PC-3 (cell line): Measurements from ENCODE around the gene VWA1. TPM values are rescaled to one million over a fixed set of nuclear protein-coding genes. Genes with fewer than 3 reads are reported as not detected.

Experiments
- ATAC-seq: fragments of 200-7000 bp; cut with Tn5 transposase; 2 replicates; pipeline ENCODE4 v1.9.1; 2020; ENCODE audit warnings: mild to moderate bottlenecking, moderate library complexity
- BruUV-seq: library from RNA; stranded (reverse); fragments of 400-500 nt; replicated peaks from 2 replicates; lab custom pipeline; 2021; lab: Mats Ljungman, UMichigan
- CTCF ChIA-PET: fragments of 300-600 bp; sonication (Branson Sonifier 250); formaldehyde crosslinking; loops from one replicate; lab custom pipeline; 2022; ENCODE audit warnings: antibody characterized with exemption; lab: Charles Lee
- POLR2A ChIA-PET: fragments of 300-600 bp; sonication (Branson Sonifier 250); formaldehyde crosslinking; loops from one replicate; lab custom pipeline; 2022; ENCODE audit warnings: antibody characterized with exemption; ENCODE audit not compliant: unreplicated experiment; lab: Charles Lee
- DNase-seq: peaks from one replicate; pipeline ENCODE4 v3.0.0-alpha.2; 2015
- H2AFZ ChIP-seq: fragments of 300-600 bp; sonication (generic); 2 replicates; pipeline ENCODE4 v1.6.0; 2016; ENCODE audit warnings: antibody characterized with exemption, low read length
- H3F3A ChIP-seq: fragments of 300-600 bp; sonication (generic); one replicate; pipeline ENCODE4 v1.6.0; 2017; ENCODE audit warnings: antibody characterized with exemption, low read length, control low read depth, mild to moderate bottlenecking; ENCODE audit not compliant: unreplicated experiment
- H3K27ac ChIP-seq: fragments of 300-600 bp; sonication (generic); 2 replicates; pipeline ENCODE4 v1.5.1; 2016; ENCODE audit warnings: mild to moderate bottlenecking, low read length
- H3K27me3 ChIP-seq: fragments of 300-600 bp; sonication (generic); 2 replicates; pipeline ENCODE4 v1.6.1; 2016; ENCODE audit warnings: low read length, mixed read lengths
- H3K36me3 ChIP-seq: fragments of 300-600 bp; sonication (generic); 2 replicates; pipeline ENCODE4 v1.6.1; 2016; ENCODE audit warnings: low read depth, mixed run types, low read length, mixed read lengths
- H3K4me1 ChIP-seq: fragments of 300-600 bp; sonication (generic); 2 replicates; pipeline ENCODE4 v1.5.1; 2016; ENCODE audit warnings: low read length; ENCODE audit not compliant: insufficient read depth
- H3K4me2 ChIP-seq: fragments of 300-600 bp; sonication (generic); 2 replicates; pipeline ENCODE4 v1.6.0; 2016; ENCODE audit warnings: low read length
- H3K4me3 ChIP-seq: fragments of 300-600 bp; sonication (generic); 2 replicates; pipeline ENCODE4 v1.5.1; 2016; ENCODE audit warnings: mild to moderate bottlenecking, low read length, mixed read lengths
- H3K79me2 ChIP-seq: fragments of 300-600 bp; sonication (generic); 2 replicates; pipeline ENCODE4 v1.6.1; 2017; ENCODE audit warnings: low read length, mixed read lengths
- H3K9ac ChIP-seq: fragments of 300-600 bp; sonication (generic); 2 replicates; pipeline ENCODE4 v1.6.0; 2016; ENCODE audit warnings: mild to moderate bottlenecking, low read length
- H3K9me2 ChIP-seq: fragments of 300-600 bp; sonication (generic); replicated peaks from 2 replicates; pipeline ENCODE4 v1.6.1; 2016; ENCODE audit warnings: mixed run types, low read length, mixed read lengths
- H3K9me3 ChIP-seq: fragments of 300-600 bp; sonication (generic); 2 replicates; pipeline ENCODE4 v1.6.1; 2016; ENCODE audit warnings: low read length, mixed read lengths
- H4K20me1 ChIP-seq: fragments of 300-600 bp; sonication (generic); 2 replicates; pipeline ENCODE4 v1.6.1; 2016; ENCODE audit warnings: low read length, mixed read lengths
- EZH2 ChIP-seq: fragments of 300-600 bp; sonication (generic); IDR thresholded peaks from one replicate; pipeline ENCODE4 v1.6.1; 2017; ENCODE audit warnings: antibody characterized with exemption, mild to moderate bottlenecking, low read length; ENCODE audit not compliant: unreplicated experiment
- EZH2phosphoT487 ChIP-seq: fragments of 300-600 bp; sonication (generic); IDR thresholded peaks from 2 replicates; pipeline ENCODE4 v1.6.1; 2018; ENCODE audit warnings: mild to moderate bottlenecking, antibody characterized with exemption, low read length, borderline replicate concordance
- intact Hi-C: fragments of 100-400 bp; cut with micrococcal nuclease; formaldehyde crosslinking; loops from 2 replicates; pipeline ENCODE4 v1.9.0; 2023
- total RNA-seq: library from RNA; depleted of rRNA; stranded (reverse); fragments of >200 nt; gene quantifications from 2 replicates; pipeline ENCODE4 v1.2.3, GENCODE V29; 2014
- TF ChIP-seq, protein P1 (sequence below): fragments of 300-600 bp; sonication (generic); conservative IDR thresholded peaks from 2 replicates; pipeline ENCODE4 v1.5.1; 2017; ENCODE audit warnings: antibody characterized with exemption, low read depth, mild to moderate bottlenecking, low read length

VWA1 gene
- total RNA-seq, 1 experiment from 2014 or later, result 59.1 TPM

GRCh38 chr1:1435911-1436629 lies 580 bp downstream of the VWA1 start:
- no peaks in the 10 kb centered on the region for H3K27me3 ChIP-seq
- CTCF ChIA-PET, result no interaction called here
- no peaks in the 10 kb centered on the region for H3F3A ChIP-seq
- no TSS peak for BruUV-seq
- H3K36me3 ChIP-seq, result no peaks in the 10 kb centered on the region
- H3K4me2 ChIP-seq, result peak overlapping the region; percentile 100
- peaks cover 13% of the 10 kb centered on the region for H3K79me2 ChIP-seq
- no peaks in the 10 kb centered on the region for H3K9me3 ChIP-seq
- no peak overlapping the region for H3K27ac ChIP-seq
- peaks cover 48% of the 10 kb centered on the region for H3K4me1 ChIP-seq
- intact Hi-C loops, result no loop called here
- POLR2A ChIA-PET, result no interaction called here
- H4K20me1 ChIP-seq, result no peaks in the 10 kb centered on the region
- H3K4me3 ChIP-seq, result peak overlapping the region; percentile 88
- H3K9me2 ChIP-seq, result no peaks in the 10 kb centered on the region
- TF ChIP-seq EZH2phosphoT487 (no peak), EZH2 (no peak)
- TF ChIP-seq, protein P1, sequence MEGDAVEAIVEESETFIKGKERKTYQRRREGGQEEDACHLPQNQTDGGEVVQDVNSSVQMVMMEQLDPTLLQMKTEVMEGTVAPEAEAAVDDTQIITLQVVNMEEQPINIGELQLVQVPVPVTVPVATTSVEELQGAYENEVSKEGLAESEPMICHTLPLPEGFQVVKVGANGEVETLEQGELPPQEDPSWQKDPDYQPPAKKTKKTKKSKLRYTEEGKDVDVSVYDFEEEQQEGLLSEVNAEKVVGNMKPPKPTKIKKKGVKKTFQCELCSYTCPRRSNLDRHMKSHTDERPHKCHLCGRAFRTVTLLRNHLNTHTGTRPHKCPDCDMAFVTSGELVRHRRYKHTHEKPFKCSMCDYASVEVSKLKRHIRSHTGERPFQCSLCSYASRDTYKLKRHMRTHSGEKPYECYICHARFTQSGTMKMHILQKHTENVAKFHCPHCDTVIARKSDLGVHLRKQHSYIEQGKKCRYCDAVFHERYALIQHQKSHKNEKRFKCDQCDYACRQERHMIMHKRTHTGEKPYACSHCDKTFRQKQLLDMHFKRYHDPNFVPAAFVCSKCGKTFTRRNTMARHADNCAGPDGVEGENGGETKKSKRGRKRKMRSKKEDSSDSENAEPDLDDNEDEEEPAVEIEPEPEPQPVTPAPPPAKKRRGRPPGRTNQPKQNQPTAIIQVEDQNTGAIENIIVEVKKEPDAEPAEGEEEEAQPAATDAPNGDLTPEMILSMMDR, result no peak
- DNase-seq (no peak), ATAC-seq (no peak; the same call in 1 of the 2 replicates)
- H2AFZ ChIP-seq, result peak overlapping the region; percentile 54
- peak overlapping the region; percentile 61 for H3K9ac ChIP-seq

DNA sequence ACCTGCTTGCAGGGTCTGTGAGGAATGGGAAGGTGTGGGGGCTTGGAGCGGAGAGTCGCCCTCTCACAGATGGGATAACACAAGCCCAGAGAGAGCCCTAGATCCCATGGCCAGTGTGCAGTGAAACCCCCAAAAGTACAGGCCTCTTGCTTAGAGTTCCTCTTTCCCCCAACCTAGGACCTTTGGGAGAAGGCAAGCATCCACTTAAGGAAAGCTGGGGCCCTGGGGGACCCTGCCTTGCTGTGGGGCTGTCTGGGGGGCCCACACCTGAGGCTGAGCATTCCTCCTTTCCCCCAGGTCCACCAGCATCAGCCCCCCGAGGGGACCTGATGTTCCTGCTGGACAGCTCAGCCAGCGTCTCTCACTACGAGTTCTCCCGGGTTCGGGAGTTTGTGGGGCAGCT lies 1.1 kb downstream of the VWA1 start:
- Histone ChIP-seq H3K9me2 (no peaks in the 10 kb centered on the region), H3K79me2 (peaks cover 13% of the 10 kb centered on the region), H3K4me1 (peaks cover 46% of the 10 kb centered on the region), H3K9me3 (no peaks in the 10 kb centered on the region), H3K36me3 (no peaks in the 10 kb centered on the region), H3K9ac (peak overlapping the region; percentile 61), H3K4me3 (peak overlapping the region; percentile 88), H3F3A (no peaks in the 10 kb centered on the region), H2AFZ (no peak overlapping the region), H4K20me1 (no peaks in the 10 kb centered on the region), H3K27ac (no peak overlapping the region), H3K27me3 (no peaks in the 10 kb centered on the region), H3K4me2 (peak overlapping the region; percentile 100)
- intact Hi-C loops, result no loop called here
- CTCF ChIA-PET, result no interaction called here
- TF ChIP-seq EZH2 (no peak), EZH2phosphoT487 (no peak)
- TF ChIP-seq, protein P1, result no peak
- DNase-seq (no peak), ATAC-seq (no peak)
- no TSS peak for BruUV-seq
- POLR2A ChIA-PET, result no interaction called here
